ENCODE data around the gene IQCB1. TPM values are rescaled to one million over a fixed set of nuclear protein-coding genes. Genes with fewer than 3 reads are reported as not detected.

The IQCB1 gene
- total RNA-seq, 4 donors from 2014 or later = 16.3 to 37.9 (median 31.4) TPM

DNA sequence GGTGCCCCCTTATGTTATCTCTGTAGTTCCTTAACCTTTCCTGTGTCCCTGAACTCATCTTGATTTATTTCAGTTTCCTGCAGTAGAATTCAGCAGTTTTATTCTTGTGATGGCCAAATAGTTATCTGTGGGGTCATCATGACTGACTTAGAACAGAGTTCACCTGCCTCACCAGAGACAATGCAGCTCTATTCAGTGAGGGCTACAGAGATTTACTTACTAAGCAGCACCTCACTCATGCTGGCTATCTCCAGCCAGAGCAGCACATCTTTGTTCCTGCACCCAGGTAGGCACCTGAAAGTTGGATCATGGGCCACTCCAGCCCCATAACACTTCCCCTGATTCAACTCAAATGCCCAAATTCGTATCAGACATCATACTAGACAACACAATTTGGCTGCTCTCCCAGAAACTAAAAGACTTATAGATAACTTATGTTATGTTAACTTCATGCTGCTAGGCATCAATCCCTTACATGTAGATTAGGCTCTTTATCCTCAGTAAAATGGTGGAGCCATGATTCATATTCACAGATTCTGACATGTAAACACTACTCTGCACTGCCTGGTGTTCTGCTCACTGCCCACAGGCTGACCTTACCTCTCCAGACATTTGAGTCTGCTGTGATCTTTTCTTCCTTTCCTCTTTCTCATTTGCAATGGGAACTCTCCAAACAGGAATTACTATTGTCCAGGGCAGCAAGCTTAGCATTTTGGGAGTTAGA, 76.0 kb downstream of the IQCB1 start:
- no peak overlapping the region for H3K4me3 ChIP-seq (replicated peaks in 1 of 3)
- WGBS, 2 donors = 40 to 41% methylated on average over 1 of the region's 1 CpG
- H3K27ac ChIP-seq = no peak overlapping the region
- TF ChIP-seq CTCF (IDR thresholded peaks at IDR 0.05) (no peak), POLR2A (IDR thresholded peaks at IDR 0.05) (no peak)
- no peaks in the 10 kb centered on the region for H3K4me1 ChIP-seq
- no peaks in the 10 kb centered on the region for H3K9me3 ChIP-seq
- intact Hi-C loops (cut with DNase I) = no loop called here
- no peak for DNase-seq
- no peaks in the 10 kb centered on the region for H3K27me3 ChIP-seq
- H3K36me3 ChIP-seq = no peaks in the 10 kb centered on the region

GRCh38 chr3:121757812-121758545, 76.9 kb downstream of the IQCB1 start:
- no peak overlapping the region for H3K27ac ChIP-seq
- H3K9me3 ChIP-seq = no peaks in the 10 kb centered on the region
- DNase-seq = no peak
- H3K4me1 ChIP-seq = no peaks in the 10 kb centered on the region
- H3K4me3 ChIP-seq (replicated peaks in 1 of 3) = no peak overlapping the region
- 84 to 85% methylated on average over 14 to 15 of the region's 15 CpGs for WGBS, 2 donors
- intact Hi-C loops (cut with DNase I) = no loop called here
- no peak for TF ChIP-seq POLR2A (IDR thresholded peaks at IDR 0.05)
- TF ChIP-seq CTCF (IDR thresholded peaks at IDR 0.05) = no peak
- no peaks in the 10 kb centered on the region for H3K36me3 ChIP-seq
- no peaks in the 10 kb centered on the region for H3K27me3 ChIP-seq

DNA sequence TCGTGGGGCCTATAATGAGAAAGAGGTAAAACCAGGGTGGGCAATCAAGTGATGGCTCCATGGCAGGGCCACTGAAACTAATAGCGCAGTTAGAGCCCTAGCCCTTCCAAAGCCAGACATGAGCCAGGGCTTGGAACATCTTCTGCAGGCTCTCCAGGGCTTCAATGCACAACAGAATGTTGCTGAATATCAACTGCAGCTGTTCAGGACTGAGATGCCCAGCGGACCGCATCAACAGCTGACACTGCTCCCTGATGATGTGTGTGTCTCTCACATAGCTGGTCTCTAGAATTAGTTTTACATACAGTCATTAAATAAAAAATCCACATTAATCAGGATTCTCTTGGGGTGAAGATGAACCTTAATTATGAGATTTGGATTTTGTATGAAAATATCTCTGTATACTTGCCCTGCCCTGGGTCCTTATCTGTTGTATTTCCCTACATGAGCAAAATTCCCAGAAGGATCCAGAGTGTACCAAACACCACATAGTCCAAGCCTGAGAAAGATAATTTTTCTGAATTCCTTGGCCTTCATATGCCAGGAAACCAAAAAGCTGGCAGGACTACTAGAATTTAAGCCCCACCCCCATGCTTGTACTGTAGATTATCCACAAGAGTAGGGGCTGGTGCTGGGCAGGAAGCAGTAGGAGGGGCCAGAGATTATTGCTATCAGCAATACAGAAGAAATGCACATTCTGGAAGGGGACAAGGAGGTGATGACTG, 77.6 kb downstream of the IQCB1 start:
- Histone ChIP-seq H3K4me3 (replicated peaks in 1 of 3) (no peak overlapping the region), H3K4me1 (no peaks in the 10 kb centered on the region), H3K27ac (no peak overlapping the region), H3K27me3 (no peaks in the 10 kb centered on the region), H3K36me3 (no peaks in the 10 kb centered on the region), H3K9me3 (no peaks in the 10 kb centered on the region)
- intact Hi-C loops (cut with DNase I) = no loop called here
- no peak for DNase-seq
- 75 to 82% methylated on average over 4 of the region's 4 CpGs for WGBS, 2 donors
- TF ChIP-seq POLR2A (IDR thresholded peaks at IDR 0.05) (no peak), CTCF (IDR thresholded peaks at IDR 0.05) (no peak)

DNA sequence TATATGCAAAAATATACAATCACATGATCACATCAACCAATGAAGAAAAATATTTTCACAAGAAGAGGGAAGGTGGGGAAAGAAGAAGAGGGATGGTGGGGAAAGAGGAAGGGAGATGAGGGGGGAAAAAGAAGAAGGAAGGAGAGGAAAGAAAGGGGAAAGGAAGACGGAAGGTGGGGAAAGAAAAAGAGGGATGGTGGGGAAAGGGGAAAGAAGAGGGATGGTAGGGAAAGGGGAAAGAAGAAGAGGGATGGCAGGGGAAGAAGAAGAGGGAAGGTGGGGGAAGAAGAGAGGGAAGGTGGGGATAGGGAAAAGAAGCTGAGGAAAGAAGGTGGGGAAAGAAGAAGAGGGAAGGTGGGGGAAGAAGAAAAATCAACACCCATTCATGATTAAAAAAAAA, 82.1 kb downstream of the IQCB1 start:
- TF ChIP-seq POLR2A (IDR thresholded peaks at IDR 0.05) (no peak), CTCF (IDR thresholded peaks at IDR 0.05) (no peak)
- DNase-seq = no peak
- Histone ChIP-seq H3K27me3 (no peaks in the 10 kb centered on the region), H3K4me1 (peaks cover 12 to 13% of the 10 kb centered on the region in 2 donors), H3K9me3 (no peaks in the 10 kb centered on the region), H3K4me3 (replicated peaks in 1 of 3) (no peak overlapping the region), H3K27ac (no peak overlapping the region), H3K36me3 (no peaks in the 10 kb centered on the region)
- 36 to 56% methylated on average over 1 of the region's 1 CpG for WGBS, 2 donors
- intact Hi-C loops (cut with DNase I) = no loop called here
